OCI-LY1 (cell line): ENCODE results near the gene MACROD1.

Experiments
- H2AFZ ChIP-seq: fragments of 200-600 bp; sonication (generic), shearing (Covaris generic); 2 replicates; pipeline ENCODE4 v1.6.0; 2014; ENCODE audit warnings: antibody characterized with exemption, mild to moderate bottlenecking, low read length
- H3F3A ChIP-seq: fragments of 200-600 bp; sonication (generic), shearing (Covaris generic); 2 replicates; pipeline ENCODE4 v1.6.0; 2014; ENCODE audit warnings: mild to moderate bottlenecking, antibody characterized with exemption, low read length, moderate library complexity; ENCODE audit not compliant: insufficient read depth
- H3K27ac ChIP-seq: fragments of 200-600 bp; sonication (generic); 2 replicates; pipeline ENCODE4 v1.5.1; 2014; ENCODE audit warnings: low read length, mixed run types, mild to moderate bottlenecking, low read depth; ENCODE audit not compliant: poor library complexity, severe bottlenecking
- H3K27me3 ChIP-seq: fragments of 200-600 bp; sonication (generic); 2 replicates; pipeline ENCODE4 v1.6.0; 2014; ENCODE audit warnings: antibody characterized with exemption, mild to moderate bottlenecking, low read length, moderate library complexity; ENCODE audit not compliant: insufficient read depth
- H3K36me3 ChIP-seq: fragments of 200-600 bp; sonication (generic); 2 replicates; pipeline ENCODE4 v1.6.1; 2014; ENCODE audit warnings: mild to moderate bottlenecking, antibody characterized with exemption, low read length, moderate library complexity, mixed read lengths; ENCODE audit not compliant: insufficient read depth
- H3K4me1 ChIP-seq: fragments of 200-600 bp; sonication (generic); 2 replicates; pipeline ENCODE4 v1.5.1; 2014; ENCODE audit warnings: mild to moderate bottlenecking, low read length, moderate library complexity; ENCODE audit not compliant: insufficient read depth, severe bottlenecking
- H3K4me2 ChIP-seq: fragments of 200-600 bp; sonication (generic), shearing (Covaris generic); 2 replicates; pipeline ENCODE4 v1.6.1; 2014; ENCODE audit warnings: low read length
- H3K4me3 ChIP-seq: fragments of 200-600 bp; sonication (generic); 2 replicates; pipeline ENCODE4 v1.5.1; 2014; ENCODE audit warnings: low read length, low read depth, mild to moderate bottlenecking, mixed read lengths; ENCODE audit not compliant: poor library complexity, severe bottlenecking
- H3K79me2 ChIP-seq: fragments of 200-600 bp; shearing (Covaris generic); 2 replicates; pipeline ENCODE4 v1.6.1; 2016; ENCODE audit warnings: mixed run types, low read length, mixed read lengths; ENCODE audit not compliant: insufficient read depth
- H3K9ac ChIP-seq: fragments of 200-600 bp; sonication (generic), shearing (Covaris generic); 2 replicates; pipeline ENCODE4 v1.6.1; 2014; ENCODE audit warnings: mild to moderate bottlenecking, low read length, mixed read lengths
- H3K9me2 ChIP-seq: fragments of 200-600 bp; sonication (generic), shearing (Covaris generic); 2 replicates; pipeline ENCODE4 v1.6.1; 2014; ENCODE audit warnings: low read depth, mild to moderate bottlenecking, low read length, mixed read lengths
- H3K9me3 ChIP-seq: fragments of 200-600 bp; shearing (Covaris generic); 2 replicates; pipeline ENCODE4 v1.6.1; 2014; ENCODE audit warnings: low read length, mixed read lengths
- H4K20me1 ChIP-seq: fragments of 200-600 bp; sonication (generic), shearing (Covaris generic); 2 replicates; pipeline ENCODE4 v1.6.0; 2016; ENCODE audit warnings: mild to moderate bottlenecking, low read length; ENCODE audit not compliant: insufficient read depth
- EZH2 ChIP-seq: fragments of 200-600 bp; sonication (generic), shearing (Covaris generic); IDR thresholded peaks from 2 replicates; pipeline ENCODE4 v1.8.0; 2017; ENCODE audit warnings: borderline replicate concordance, mixed run types, mild to moderate bottlenecking, antibody characterized with exemption, low read length, moderate library complexity, mixed read lengths
- TF ChIP-seq, protein P1 (sequence below): fragments of 200-600 bp; sonication (generic), shearing (Covaris generic); IDR thresholded peaks from 2 replicates; pipeline ENCODE4 v1.5.1; 2017; ENCODE audit warnings: mild to moderate bottlenecking, antibody characterized with exemption, low read length, moderate library complexity, mixed read lengths

Gene MACROD1

DNA sequence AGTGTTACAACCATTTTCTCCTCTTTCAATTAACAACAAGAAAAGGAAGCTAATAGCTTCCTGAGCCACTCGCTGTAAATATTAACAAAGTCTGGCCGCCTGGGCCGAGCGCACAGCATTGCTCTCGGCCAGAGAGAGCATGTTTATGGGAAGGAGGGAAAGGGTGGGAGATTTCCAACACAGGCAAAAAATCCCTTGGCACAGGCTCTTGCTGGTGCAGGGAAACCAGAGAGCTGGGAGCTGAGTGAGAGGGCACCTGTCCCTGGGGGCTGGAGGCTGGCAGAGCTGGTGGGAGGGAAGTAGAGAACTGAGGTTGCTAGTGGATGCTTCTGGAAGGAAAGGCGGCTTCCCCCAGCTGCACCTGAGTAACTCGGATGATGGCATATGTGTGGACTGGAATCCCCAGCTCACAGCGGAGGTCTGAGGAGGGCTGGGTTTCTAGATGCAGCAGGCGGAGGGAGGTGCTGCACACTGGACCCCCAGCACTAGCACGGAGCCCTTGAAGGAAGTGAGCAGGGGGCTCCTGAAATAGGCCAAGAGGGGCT is 70.6 kb downstream of the MACROD1 start:
- H3K9ac ChIP-seq = no peak overlapping the region
- H4K20me1 ChIP-seq = no peaks in the 10 kb centered on the region
- H3K27ac ChIP-seq = no peak overlapping the region
- no peaks in the 10 kb centered on the region for H3K4me1 ChIP-seq
- no peak overlapping the region for H3K4me3 ChIP-seq
- H3K79me2 ChIP-seq = no peaks in the 10 kb centered on the region
- H3K4me2 ChIP-seq = no peak overlapping the region
- TF ChIP-seq, protein P1, sequence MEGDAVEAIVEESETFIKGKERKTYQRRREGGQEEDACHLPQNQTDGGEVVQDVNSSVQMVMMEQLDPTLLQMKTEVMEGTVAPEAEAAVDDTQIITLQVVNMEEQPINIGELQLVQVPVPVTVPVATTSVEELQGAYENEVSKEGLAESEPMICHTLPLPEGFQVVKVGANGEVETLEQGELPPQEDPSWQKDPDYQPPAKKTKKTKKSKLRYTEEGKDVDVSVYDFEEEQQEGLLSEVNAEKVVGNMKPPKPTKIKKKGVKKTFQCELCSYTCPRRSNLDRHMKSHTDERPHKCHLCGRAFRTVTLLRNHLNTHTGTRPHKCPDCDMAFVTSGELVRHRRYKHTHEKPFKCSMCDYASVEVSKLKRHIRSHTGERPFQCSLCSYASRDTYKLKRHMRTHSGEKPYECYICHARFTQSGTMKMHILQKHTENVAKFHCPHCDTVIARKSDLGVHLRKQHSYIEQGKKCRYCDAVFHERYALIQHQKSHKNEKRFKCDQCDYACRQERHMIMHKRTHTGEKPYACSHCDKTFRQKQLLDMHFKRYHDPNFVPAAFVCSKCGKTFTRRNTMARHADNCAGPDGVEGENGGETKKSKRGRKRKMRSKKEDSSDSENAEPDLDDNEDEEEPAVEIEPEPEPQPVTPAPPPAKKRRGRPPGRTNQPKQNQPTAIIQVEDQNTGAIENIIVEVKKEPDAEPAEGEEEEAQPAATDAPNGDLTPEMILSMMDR = no peak
- no peak for TF ChIP-seq EZH2
- no peak overlapping the region for H2AFZ ChIP-seq
- H3K27me3 ChIP-seq = peaks cover 23% of the 10 kb centered on the region
- no peaks in the 10 kb centered on the region for H3F3A ChIP-seq
- no peaks in the 10 kb centered on the region for H3K9me2 ChIP-seq
- H3K36me3 ChIP-seq = no peaks in the 10 kb centered on the region
- no peaks in the 10 kb centered on the region for H3K9me3 ChIP-seq

DNA sequence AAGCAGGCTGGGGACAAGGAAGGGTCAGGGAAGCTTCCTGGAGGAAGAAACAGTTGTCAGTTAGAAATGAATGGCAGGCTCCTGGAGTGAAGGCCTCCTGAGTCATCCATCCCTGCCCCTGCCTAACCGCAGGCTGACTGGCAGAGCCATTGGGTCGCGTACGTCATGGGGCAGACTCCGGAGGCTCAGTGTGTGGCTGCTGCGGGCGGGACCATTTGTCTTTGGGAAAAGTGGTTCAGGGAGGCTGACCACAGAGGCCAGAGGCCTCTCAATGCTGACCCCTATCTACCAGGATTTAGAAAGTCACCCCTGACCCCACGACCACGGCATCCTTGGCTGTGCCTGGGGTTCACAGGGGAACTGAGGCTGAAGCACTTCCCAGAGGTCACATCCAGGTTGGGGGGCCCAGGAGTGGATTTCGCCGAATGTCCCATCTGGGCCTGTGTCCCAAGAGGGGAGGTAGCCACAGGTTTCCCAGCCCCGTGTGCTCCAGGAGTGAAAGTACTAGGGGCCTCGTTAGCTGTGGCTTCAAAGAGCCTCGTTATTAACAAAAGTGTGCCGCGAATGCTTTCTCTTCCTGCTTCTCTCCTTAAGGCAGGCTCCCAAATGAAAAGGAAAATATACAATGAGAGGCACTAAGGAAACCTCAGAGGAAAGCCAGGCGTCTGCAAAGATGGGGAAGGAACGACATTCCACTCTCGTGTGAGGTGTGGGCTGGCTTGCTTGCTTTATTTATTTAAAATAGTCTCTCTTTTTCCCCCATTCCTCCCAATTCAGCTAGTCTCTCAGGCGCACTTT is 71.3 kb downstream of the MACROD1 start:
- Histone ChIP-seq H3K27me3 (peaks cover 23% of the 10 kb centered on the region), H3K4me2 (no peak overlapping the region)

DNA sequence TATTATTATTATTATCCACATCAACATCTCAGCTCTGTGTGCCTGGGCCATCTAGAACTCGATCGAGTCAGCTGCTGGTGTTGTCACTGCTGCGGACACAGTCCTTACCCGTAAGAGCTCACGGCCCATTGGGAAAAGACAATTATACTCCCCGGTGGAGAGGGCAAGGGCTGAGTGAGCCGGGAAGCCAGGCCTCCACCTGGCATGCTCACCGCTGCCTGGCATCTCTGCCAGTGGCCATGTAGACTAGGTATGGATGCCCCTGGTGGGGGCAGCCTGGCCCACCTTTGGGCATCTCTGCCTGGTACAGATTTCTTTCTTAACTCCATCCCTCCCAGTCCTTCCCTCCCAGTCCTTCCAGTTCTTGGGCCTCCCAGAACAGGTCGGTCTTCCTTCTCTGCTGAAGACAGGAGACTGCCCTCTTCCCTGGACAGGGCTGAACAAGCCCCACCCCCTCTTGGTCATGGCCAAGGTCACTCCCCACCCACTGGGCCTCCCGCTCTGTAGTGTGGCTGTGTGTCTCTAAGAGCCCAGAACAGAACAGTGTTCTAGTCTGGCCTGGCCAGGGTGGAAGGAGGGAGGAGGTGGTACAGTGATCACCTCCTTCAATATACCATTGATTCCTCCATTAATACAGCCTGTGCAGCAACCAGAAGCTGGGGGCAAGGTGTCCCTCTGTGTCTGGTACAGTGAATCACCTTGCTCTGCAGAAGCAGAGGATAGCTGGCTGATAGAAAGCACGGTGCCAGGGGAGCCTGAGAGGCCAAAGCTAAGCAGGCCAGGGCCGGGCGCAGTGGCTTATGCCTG is 72.5 kb downstream of the MACROD1 start:
- H3K4me3 ChIP-seq = no peak overlapping the region
- no peak for TF ChIP-seq EZH2
- TF ChIP-seq, protein P1 = no peak
- H4K20me1 ChIP-seq = no peaks in the 10 kb centered on the region
- no peaks in the 10 kb centered on the region for H3F3A ChIP-seq
- H3K9ac ChIP-seq = no peak overlapping the region
- H3K27ac ChIP-seq = no peak overlapping the region
- H3K9me2 ChIP-seq = no peaks in the 10 kb centered on the region
- no peaks in the 10 kb centered on the region for H3K36me3 ChIP-seq
- no peaks in the 10 kb centered on the region for H3K9me3 ChIP-seq
- no peak overlapping the region for H2AFZ ChIP-seq
- H3K4me1 ChIP-seq = no peaks in the 10 kb centered on the region
- H3K27me3 ChIP-seq = peaks cover 23% of the 10 kb centered on the region
- no peaks in the 10 kb centered on the region for H3K79me2 ChIP-seq
- H3K4me2 ChIP-seq = no peak overlapping the region

More for the DNA sequence above, 71.3 kb downstream of the MACROD1 start:
- no peaks in the 10 kb centered on the region for H3K79me2 ChIP-seq
- no peaks in the 10 kb centered on the region for H3K9me2 ChIP-seq
- no peak overlapping the region for H3K9ac ChIP-seq
- H3K4me1 ChIP-seq = no peaks in the 10 kb centered on the region
- H2AFZ ChIP-seq = no peak overlapping the region
- no peaks in the 10 kb centered on the region for H3F3A ChIP-seq
- H3K27ac ChIP-seq = no peak overlapping the region
- no peak for TF ChIP-seq EZH2
- TF ChIP-seq, protein P1 = no peak
- no peak overlapping the region for H3K4me3 ChIP-seq
- no peaks in the 10 kb centered on the region for H3K9me3 ChIP-seq
- no peaks in the 10 kb centered on the region for H3K36me3 ChIP-seq
- no peaks in the 10 kb centered on the region for H4K20me1 ChIP-seq
